GM12801 (cell line): ENCODE results near the gene PARS2.

Source experiments
- CTCF ChIP-seq: IDR thresholded peaks from one replicate; pipeline ENCODE4 v1.5.1; 2011; ENCODE audit warnings: control low read depth; ENCODE audit not compliant: insufficient read length; ENCODE audit errors: extremely low read depth

Gene PARS2

GRCh38 chr1:54810153-54810942 is 46.0 kb upstream of the PARS2 start:
- TF ChIP-seq CTCF, result peak; percentile 35

GRCh38 chr1:54809496-54810074 is 45.3 kb upstream of the PARS2 start:
- TF ChIP-seq CTCF, result no peak

- TF ChIP-seq CTCF, result no peak
Observed at GRCh38 chr1:54808443-54809207, 44.3 kb upstream of the PARS2 start.

GRCh38 chr1:54807756-54808155 is 43.4 kb upstream of the PARS2 start:
- no peak for TF ChIP-seq CTCF

- TF ChIP-seq CTCF, result no peak
Observed at GRCh38 chr1:54806931-54807611, 42.7 kb upstream of the PARS2 start.

- no peak for TF ChIP-seq CTCF
Observed at GRCh38 chr1:54805981-54806381, 41.7 kb upstream of the PARS2 start.

GRCh38 chr1:54805466-54805865 is 41.1 kb upstream of the PARS2 start:
- TF ChIP-seq CTCF, result no peak
